Dedifferentiated amniotic fluid mesenchymal stem cell (primary cell): ENCODE data around the gene TH.

Source experiments
- DNase-seq: peaks from one replicate; pipeline ENCODE4 v3.0.0-alpha.2; 2016; ENCODE audit errors: extremely low spot score

Gene TH

DNA sequence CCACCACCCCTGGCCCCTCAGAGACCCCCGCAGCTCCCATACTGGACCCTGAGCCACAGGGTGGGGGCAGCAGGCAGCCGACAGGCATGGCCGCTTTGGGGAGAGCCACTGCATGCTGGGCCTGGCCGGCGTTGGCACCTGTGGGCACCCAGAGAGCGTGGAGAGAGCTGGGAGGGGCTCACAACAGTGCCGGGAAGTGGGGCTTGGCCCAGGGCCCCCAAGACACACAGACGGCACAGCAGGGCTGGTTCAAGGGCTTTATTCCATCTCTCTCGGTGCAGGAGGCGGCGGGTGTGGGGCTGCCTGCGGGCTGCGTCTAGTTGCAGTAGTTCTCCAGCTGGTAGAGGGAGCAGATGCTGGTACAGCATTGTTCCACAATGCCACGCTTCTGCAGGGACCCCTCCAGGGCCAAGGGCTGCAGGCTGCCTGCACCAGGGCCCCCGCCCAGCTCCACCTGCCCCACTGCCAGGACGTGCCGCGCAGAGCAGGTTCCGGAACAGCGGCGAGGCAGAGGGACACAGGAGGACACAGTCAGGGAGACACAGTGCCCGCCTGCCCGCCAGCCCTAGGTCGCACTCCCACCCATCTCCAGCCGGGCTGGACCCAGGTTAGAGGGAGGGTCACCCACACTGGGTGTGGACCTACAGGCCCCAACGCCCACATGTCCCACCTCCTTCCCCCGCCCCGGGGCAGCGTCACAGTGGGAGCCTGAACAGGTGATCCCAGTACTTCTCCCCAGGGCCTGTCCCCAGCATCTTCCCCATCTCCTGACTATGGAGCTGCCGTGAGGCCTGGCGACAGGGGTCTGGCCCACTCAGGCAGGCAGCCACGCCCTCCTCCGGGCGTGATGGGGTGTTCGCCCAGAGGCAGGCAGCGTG, 11.8 kb downstream of the TH start:
- no peak for DNase-seq

DNA sequence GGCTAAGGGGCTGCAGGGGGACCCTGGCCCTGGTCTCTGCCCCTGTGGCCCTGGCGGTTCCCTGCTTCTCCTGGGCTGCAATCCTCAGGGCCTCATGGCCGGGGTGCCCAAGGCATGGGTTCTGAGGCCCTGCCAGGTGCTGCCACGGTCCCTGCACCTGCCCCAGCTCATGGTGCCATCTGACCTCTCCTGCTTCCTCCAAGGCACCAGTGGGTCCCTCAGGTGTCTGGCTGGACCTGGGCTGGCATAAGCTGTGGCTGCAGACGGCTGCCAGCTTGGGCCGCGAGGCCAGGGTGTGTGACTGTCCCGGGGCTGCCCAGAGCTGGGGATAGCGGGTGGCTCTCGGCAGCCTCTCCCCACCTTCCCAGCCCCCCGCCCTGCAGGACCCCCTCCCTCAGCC, 12.6 kb downstream of the TH start:
- no peak for DNase-seq

- no peak for DNase-seq
Measured at GRCh38 chr11:2158296-2158737, 13.3 kb downstream of the TH start.

DNA sequence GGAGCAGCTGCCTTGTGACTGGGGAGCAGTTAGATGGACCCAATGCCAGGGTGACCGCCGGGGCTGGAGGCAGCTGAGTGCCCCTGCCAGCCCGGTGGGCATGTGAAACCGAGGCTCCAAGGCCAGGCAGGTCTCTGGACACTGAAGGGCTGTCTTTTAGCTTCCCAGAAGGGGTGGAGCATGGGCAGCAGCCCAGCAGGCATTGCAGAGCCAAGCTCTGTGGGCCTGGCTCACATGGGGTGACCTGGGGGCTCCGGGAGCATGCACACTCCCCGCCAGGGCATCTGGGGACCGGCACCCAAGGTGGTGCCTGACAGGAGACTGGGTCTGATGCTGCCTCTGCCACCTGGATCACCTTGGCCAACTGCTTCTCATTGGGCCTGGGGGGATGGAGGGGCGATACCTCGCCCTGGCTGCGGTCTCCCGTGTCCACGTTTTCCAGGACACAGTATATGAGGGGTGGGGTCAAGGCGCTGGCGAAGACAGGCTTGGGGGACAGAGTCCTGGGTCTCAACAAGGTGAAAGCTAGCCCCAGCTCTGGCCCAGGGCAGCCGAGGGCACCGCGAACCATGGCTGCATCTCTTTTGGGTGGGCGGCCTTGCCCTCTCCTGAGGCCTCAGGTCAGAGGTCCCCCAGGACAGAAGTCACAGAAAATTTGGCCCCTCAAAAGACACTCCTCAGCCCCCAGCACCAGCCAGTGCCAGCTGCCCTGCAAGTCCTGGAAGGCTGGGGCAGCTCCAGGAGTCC, 14.1 kb downstream of the TH start:
- no peak for DNase-seq

DNA sequence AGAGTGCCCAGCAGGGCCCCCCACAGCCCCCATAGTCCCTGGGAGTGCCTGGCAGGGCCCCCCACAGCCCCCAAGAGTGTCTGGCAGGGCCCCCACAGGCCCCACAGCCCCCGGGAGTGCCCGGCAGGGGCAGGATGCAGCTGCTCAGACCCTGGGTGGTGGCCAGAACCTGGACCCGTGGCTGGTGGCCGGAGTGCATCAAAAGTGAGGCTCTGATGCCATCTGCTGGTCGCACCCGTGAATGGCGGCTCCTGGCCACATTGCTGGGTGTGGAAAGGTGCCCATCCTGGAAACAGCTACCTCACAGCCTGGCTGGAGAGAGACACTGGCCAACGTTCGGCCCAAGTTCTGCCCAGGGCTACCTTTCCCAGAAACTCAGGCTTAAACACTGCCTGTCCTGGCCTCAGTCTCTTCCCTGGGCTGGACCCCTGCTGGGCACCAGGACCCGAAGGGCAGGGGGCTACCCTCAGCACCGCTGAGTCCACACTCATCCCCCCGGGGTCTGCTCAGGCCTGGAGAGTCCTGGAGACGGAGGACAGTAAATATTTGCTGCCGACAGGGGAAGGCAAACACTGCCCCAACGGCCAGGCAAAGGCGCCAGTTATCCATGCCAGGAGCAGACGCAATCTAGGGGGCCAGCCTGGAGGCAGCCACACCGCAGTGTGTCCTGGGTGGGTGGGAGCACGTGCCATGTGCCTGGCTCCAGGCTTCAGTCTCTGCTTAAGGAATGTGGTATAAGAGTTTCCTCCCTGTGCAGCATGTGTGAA, 15.0 kb downstream of the TH start:
- no peak for DNase-seq

- no peak for DNase-seq
Measured at GRCh38 chr11:2155511-2155910, 16.1 kb downstream of the TH start.

DNA sequence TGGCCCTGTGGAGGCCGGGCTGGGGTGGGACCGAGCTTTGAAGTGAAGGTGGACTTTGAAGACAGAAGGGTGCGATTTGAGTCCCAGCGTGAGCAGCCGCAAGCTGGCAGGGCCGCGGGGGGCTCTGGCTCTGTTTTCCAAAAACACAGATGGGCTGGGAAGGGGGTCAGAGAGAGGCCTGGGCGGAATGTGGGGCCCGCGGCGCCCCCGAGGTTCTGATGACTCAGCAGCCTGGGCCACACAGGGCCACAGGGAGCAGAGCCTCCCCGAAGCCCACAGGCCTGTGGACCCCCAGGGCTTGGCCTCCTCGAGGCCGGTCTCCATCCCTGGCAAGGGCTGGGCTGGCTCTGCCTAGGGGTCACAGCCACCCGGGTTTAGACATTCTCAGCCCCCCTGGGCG, 16.7 kb downstream of the TH start:
- DNase-seq, result no peak

DNA sequence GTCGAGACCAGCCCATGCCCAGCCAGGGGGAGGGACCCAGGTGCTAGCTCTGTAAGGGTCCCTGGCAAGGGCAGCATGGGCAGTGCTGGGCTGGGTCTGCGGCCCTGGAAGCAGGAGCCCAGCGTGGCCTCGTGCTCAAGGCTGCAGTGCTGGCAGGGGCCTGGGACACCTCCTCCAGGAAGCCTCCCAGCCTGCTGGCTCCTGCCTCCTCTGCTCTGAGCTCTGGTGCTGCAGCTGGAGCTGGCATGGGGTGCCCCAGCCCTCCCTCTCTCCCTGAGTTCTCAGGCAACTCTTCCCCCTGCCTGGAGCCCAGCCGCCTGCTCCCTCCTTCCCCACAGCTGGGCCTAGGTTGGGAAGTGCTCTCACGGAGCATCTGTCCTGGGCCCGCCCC, 17.4 kb downstream of the TH start:
- DNase-seq, result no peak

DNA sequence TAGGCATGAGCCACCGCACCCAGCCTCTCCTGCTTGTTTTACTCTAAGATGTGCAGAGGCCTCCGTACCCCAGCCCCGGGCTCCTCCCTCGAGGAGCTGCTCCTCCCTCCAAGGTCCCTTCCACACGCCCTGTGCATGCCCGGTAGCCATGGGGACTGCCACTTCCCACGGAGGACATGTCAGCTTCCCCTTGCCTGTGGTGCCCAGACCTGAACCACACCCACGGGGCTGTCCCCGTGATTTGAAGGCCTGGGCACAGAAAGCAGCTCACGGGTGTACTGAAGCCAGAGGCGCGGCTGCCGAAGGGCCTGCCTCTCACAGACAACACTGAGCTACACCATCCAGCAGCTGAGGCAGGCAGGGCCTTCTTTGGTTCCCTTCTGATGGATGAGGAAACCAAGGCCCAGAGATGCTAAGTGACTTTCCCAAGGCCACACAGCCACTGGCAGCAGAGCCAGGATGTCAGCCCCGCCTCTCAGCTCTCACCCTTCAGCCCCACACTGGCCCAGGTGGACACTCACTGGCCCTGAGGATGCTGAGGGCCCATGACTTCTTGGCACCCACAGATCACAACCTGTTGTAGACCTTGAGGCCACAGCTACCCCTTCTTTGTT, 17.9 kb downstream of the TH start:
- DNase-seq, result no peak

- DNase-seq, result peak; percentile 69
Measured at GRCh38 chr11:2151500-2152257, 19.9 kb downstream of the TH start.

DNA sequence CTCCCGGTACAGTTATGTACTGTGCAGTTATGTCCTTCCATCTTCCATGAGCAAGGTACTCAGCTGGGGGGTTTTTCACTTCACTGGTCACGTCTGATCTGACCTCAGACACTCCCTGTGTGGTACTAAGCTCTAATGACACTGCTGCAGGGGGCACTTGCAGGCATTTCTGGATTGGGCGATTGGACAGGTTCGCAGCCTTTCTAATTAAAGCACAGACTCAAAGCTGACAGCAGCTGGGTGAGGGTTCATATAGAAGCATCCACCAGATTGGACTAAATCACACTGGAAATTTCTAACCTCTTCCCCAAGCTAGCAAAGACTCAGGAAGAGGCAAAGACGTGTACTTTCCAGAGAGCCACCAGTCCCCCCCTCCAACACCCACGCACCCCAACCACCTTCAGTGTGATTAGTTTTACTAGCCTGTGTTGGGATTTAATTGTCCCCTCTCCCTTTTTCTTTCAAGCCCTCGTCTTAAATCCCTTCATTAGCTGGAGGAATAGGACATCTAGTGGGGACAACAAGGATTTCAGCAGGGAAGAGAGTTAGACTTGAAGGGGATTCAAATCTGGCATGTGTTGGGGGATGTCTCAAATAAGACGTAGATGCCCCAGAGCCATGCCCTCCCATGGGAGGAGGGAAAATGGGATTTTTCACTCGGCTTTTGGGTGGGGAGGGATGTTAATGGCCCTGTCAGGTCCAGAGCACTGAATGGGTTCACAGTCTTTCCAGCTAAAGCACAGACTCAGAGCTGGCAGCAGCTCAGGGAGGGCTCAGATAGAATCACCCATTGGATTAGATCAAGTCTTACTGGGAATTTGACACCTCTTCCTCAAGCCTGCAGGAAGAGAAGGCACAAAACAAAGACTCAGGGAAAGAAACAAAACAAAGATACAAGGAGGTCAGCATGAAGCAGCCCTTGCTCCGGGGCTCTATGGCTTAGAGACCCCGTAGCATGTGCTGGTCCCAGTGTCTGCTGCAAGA, 21.5 kb downstream of the TH start:
- DNase-seq, result peak; percentile 25

- no peak for DNase-seq
Measured at GRCh38 chr11:2149460-2149859, 22.2 kb downstream of the TH start.

- no peak for DNase-seq
Measured at GRCh38 chr11:2148595-2148994, 23.0 kb downstream of the TH start.

DNA sequence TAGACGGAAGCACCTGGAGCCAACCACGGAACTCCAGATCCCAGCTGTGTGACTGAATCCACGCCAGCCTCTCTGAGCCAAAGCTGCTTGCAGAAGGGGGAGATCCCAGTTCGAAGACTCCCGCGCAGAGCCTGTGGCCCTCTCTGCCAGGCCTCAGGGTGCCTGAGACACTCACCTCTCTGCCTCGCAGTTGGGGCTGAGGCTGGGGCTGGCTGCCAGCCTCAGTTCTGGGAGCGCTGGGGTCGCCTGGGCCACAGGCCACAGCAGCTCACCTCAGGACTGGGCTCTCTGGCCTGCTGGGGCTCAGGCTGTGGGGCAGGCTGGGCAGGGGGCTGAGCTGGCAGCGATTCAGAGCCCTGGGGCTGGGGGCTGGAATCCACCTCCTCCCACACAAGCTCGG, 24.2 kb downstream of the TH start:
- DNase-seq, result no peak

DNA sequence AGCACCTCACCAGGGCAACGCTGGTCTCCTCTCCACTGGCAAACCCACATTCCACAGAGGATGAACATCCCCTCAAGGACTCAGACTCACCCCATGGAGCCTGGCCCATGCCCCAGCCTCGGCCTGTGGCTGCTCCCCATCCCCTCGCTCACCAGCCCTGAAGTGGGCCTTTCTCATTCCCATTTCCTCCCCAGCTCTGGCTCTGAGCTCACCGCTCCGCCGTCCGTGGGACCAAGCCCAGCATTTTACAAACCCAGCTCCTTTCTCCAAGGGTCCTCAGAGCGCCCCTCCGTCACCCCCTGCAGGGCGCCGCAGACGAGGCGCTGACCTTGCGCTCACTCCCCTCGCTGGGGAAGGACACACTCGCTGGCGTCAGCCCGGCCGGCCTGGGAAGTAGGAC, 25.6 kb downstream of the TH start:
- DNase-seq, result no peak

GRCh38 chr11:2144544-2145248, 26.9 kb downstream of the TH start:
- no peak for DNase-seq

DNA sequence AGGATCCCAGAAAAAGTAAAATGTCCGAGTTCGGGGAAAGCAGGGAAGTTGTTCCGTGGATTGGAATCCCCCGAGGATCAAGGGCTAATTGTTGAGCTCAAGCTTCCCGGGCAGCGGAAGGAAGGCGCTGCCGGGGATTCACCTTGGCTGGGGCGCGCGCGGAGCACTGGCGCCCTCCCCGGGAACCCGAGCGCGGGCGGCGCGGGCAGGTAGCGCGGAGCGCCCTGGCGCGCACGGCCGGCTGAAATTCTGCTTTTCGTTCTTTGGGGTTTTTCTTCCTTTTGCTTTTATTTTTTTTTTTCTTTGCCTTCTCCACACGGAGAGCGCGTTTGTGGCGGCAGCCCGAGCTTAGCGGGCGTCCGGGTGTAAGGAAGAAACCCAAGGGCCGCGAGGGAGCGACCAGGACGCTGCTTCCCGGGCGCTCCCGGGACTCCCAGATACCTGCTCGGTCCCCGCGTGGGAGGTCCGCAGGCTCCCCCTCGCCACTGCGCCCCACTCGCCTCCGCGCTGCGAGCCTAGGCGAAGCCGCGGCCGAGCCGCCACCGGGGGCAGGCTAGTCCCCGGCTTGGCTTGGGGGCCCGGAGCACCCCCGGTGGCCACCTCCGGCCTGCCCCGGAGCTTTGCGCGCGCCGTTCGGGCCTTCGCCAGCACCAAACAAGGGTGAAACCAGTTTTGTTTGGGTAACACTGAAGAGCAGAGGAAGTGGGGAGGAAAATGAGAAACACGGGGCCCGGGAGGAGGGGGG, 27.6 kb downstream of the TH start:
- no peak for DNase-seq

- no peak for DNase-seq
Measured at GRCh38 chr11:2143477-2143798, 28.2 kb downstream of the TH start.

DNA sequence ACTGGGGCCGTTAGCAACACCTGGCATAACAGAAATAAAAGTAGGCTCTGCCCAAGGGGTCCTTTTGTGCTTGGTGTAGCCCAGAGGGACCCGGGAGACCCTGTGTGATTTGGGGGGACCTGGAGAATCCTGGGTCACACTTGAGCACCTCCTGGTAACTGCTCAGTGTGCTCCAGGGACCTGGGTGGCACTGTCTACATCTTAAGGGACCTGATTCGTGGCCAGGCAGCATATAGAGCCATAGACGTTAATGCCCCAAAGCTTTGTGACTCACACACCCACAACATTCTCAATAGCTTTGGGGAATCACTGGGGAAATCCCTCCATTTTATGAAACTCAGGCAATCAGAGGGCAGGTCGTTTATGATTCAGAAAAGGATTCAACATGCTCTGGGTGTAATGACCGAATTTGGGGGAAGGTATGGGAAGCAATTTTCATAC, 28.8 kb downstream of the TH start:
- no peak for DNase-seq
